ENCODE results near the gene GSN. TPM values are rescaled to one million over a fixed set of nuclear protein-coding genes. Genes with fewer than 3 reads are reported as not detected.
A peak's percentile ranks its signal among the peaks of the same experiment; 100 is the strongest.

GSN gene
- total RNA-seq, 4 donors from 2014 or later: 287 to 1,151 (median 926) TPM

GRCh38 chr9:121262423-121262822, 5.5 kb upstream of the GSN start:
- intact Hi-C loops (cut with DNase I): no loop called here

GRCh38 chr9:121262953-121263352, 5.0 kb upstream of the GSN start:
- Histone ChIP-seq H3K36me3 (no peaks in the 10 kb centered on the region), H3K27me3 (no peaks in the 10 kb centered on the region), H3K9me3 (no peaks in the 10 kb centered on the region), H3K27ac (no peak overlapping the region), H3K4me3 (no peak overlapping the region), H3K4me1 (peaks cover 5 to 40% (median 10%) of the 10 kb centered on the region in 3 donors)
- DNase-seq: no peak
- TF ChIP-seq CTCF (IDR thresholded peaks at IDR 0.05) (no peak), POLR2A (IDR thresholded peaks at IDR 0.05) (no peak)
- WGBS, 2 donors: 80 to 83% methylated on average over 5 of the region's 5 CpGs
- intact Hi-C loops (cut with DNase I): no loop called here

More at GRCh38 chr9:121262423-121262822, 5.5 kb upstream of the GSN start:
- Histone ChIP-seq H3K27ac (no peak overlapping the region), H3K36me3 (no peaks in the 10 kb centered on the region), H3K4me1 (peaks cover 2 to 36% (median 8%) of the 10 kb centered on the region in 3 donors), H3K9me3 (no peaks in the 10 kb centered on the region), H3K4me3 (no peak overlapping the region), H3K27me3 (no peaks in the 10 kb centered on the region)
- TF ChIP-seq CTCF (IDR thresholded peaks at IDR 0.05): no peak
- TF ChIP-seq POLR2A (IDR thresholded peaks at IDR 0.05): no peak
- 91 to 95% methylated on average over 1 of the region's 1 CpG for WGBS, 2 donors
- no peak for DNase-seq

- Histone ChIP-seq H3K4me3 (no peak overlapping the region), H3K9me3 (no peaks in the 10 kb centered on the region), H3K27ac (peak overlapping the region in 2 of 4 donors; percentile 57 to 96), H3K4me1 (peaks cover 26 to 59% (median 31%) of the 10 kb centered on the region in 3 donors), H3K27me3 (no peaks in the 10 kb centered on the region), H3K36me3 (peaks cover 0 to under 1% (median 0%) of the 10 kb centered on the region in 3 donors)
- no peak for DNase-seq
- WGBS, 2 donors: 78 to 100% methylated on average over 1 to 3 of the region's 3 CpGs
- TF ChIP-seq CTCF (IDR thresholded peaks at IDR 0.05) (no peak), POLR2A (IDR thresholded peaks at IDR 0.05) (no peak)
- intact Hi-C loops (cut with DNase I): loop anchor here (5.0 kb wide), 1 partner anchor 54 kb away; no protein-coding TSS in a partner anchor
Observed at GRCh38 chr9:121266356-121266755, 1.6 kb upstream of the GSN start.

- no peak for TF ChIP-seq POLR2A (IDR thresholded peaks at IDR 0.05)
- TF ChIP-seq CTCF (IDR thresholded peaks at IDR 0.05): no peak
- intact Hi-C loops (cut with DNase I): loop anchor here (5.0 kb wide), 1 partner anchor 55 kb away; no protein-coding TSS in a partner anchor
- peak overlapping the region; percentile 89 to 98 (median 95) for H3K27ac ChIP-seq
- H3K4me1 ChIP-seq: peaks cover 26 to 59% (median 33%) of the 10 kb centered on the region in 3 donors
- DNase-seq: no peak
- peak overlapping the region in 3 of 4 donors; percentile 85 to 99 (median 93) for H3K4me3 ChIP-seq
- H3K27me3 ChIP-seq: no peaks in the 10 kb centered on the region
- H3K36me3 ChIP-seq: peaks cover 0 to 8% (median 0%) of the 10 kb centered on the region in 3 donors
- H3K9me3 ChIP-seq: no peaks in the 10 kb centered on the region
- 66 to 73% methylated on average over 16 of the region's 18 CpGs for WGBS, 2 donors
Observed at GRCh38 chr9:121266906-121267650, 884 bp upstream of the GSN start.

GRCh38 chr9:121268598-121268850, 562 bp downstream of the GSN start:
- no peak for DNase-seq
- 3 to 4% methylated on average over 4 to 5 of the region's 5 CpGs for WGBS, 2 donors
- Histone ChIP-seq H3K36me3 (peaks cover 0 to 11% (median 0%) of the 10 kb centered on the region in 3 donors), H3K9me3 (no peaks in the 10 kb centered on the region), H3K4me1 (peaks cover 35 to 71% (median 44%) of the 10 kb centered on the region in 3 donors), H3K27me3 (no peaks in the 10 kb centered on the region), H3K4me3 (peak overlapping the region; percentile 85 to 99 (median 90)), H3K27ac (peak overlapping the region; percentile 89 to 98 (median 95))
- intact Hi-C loops (cut with DNase I): loop anchor here (5.0 kb wide), 1 partner anchor 56 kb away; no protein-coding TSS in a partner anchor
- TF ChIP-seq CTCF (IDR thresholded peaks at IDR 0.05) (no peak), POLR2A (IDR thresholded peaks at IDR 0.05) (no peak)

Measured in esophagus squamous epithelium (tissue), 5 donors.